Liver (tissue), 9 donors: ENCODE data around the gene COL24A1. TPM values are rescaled to one million over a fixed set of nuclear protein-coding genes. Genes with fewer than 3 reads are reported as not detected.

Experiments used
- DNase-seq: peaks from one replicate; pipeline ENCODE4 v3.0.0-alpha.2; 2017; ENCODE audit warnings: low spot score
- H3K27ac ChIP-seq, 2 donors: one replicate each; pipeline ENCODE4 v1.7.0; 2013; ENCODE audit warnings: inconsistent platforms in 2 of 2, low read length in 2 of 2, control low read depth in 1 of 2, low read depth in 1 of 2, mild to moderate bottlenecking in 1 of 2
- H3K27me3 ChIP-seq, 4 donors: one replicate each; pipeline versions ENCODE4 v1.6.1 to v1.7.0; 2013; ENCODE audit warnings: low read length in 3 of 4, inconsistent platforms in 1 of 4, mild to moderate bottlenecking in 1 of 4, moderate library complexity in 1 of 4; ENCODE audit not compliant: control insufficient read depth in 4 of 4, insufficient read depth in 4 of 4
- H3K36me3 ChIP-seq, 4 donors: one replicate each; pipeline versions ENCODE4 v1.6.1 to v1.7.0; 2013; ENCODE audit warnings: low read length in 3 of 4, mild to moderate bottlenecking in 3 of 4, low read depth in 1 of 4, moderate library complexity in 1 of 4; ENCODE audit not compliant: control insufficient read depth in 4 of 4, insufficient read depth in 3 of 4
- H3K4me1 ChIP-seq, 4 donors: one replicate each; pipeline versions ENCODE4 v1.6.1 to v1.7.0; 2013; ENCODE audit warnings: low read length in 3 of 4, mild to moderate bottlenecking in 3 of 4, moderate library complexity in 1 of 4; ENCODE audit not compliant: control insufficient read depth in 4 of 4, insufficient read depth in 4 of 4
- H3K4me3 ChIP-seq, 3 donors: one replicate each; pipeline versions ENCODE4 v1.6.1 to v1.7.0; 2013; ENCODE audit warnings: low read length in 3 of 3, control low read depth in 1 of 3, low read depth in 1 of 3, mild to moderate bottlenecking in 1 of 3
- H3K9ac ChIP-seq, 2 donors: one replicate each; pipeline ENCODE4 v1.7.0; 2013; ENCODE audit warnings: low read length in 2 of 2, mild to moderate bottlenecking in 2 of 2, moderate library complexity in 2 of 2, control low read depth in 1 of 2, low read depth in 1 of 2
- H3K9me3 ChIP-seq, 4 donors: one replicate each; pipeline versions ENCODE4 v1.6.1 to v1.7.0; 2013; ENCODE audit warnings: low read length in 3 of 4; ENCODE audit not compliant: control insufficient read depth in 4 of 4
- ATF3 ChIP-seq: IDR thresholded peaks from 2 replicates; pipeline ENCODE4 v1.6.1; 2016; ENCODE audit warnings: antibody characterized with exemption
- CTCF ChIP-seq: fragments of 150-350 bp; IDR thresholded peaks from 2 replicates; pipeline ENCODE4 v1.5.1; 2017; ENCODE audit warnings: improper control_type of control experiment, low read depth, low read length; ENCODE audit not compliant: missing input control
- EGR1 ChIP-seq, 2 donors: IDR thresholded peaks; 2 replicates each; pipeline ENCODE4 v1.6.1; 2016 to 2018; ENCODE audit warnings: antibody characterized with exemption in 2 of 2, low read depth in 2 of 2
- FOXA2 ChIP-seq: IDR thresholded peaks from 2 replicates; pipeline ENCODE4 v1.6.1; 2016; ENCODE audit warnings: antibody characterized with exemption
- GABPA ChIP-seq, 2 donors: IDR thresholded peaks in 1 of 2; conservative IDR thresholded peaks in 1 of 2; 2 replicates each; pipeline ENCODE4 v1.6.1; 2016; ENCODE audit warnings: antibody characterized with exemption in 2 of 2, mild to moderate bottlenecking in 1 of 2, moderate library complexity in 1 of 2
- HNF4A ChIP-seq, 2 donors: conservative IDR thresholded peaks; 2 replicates each; pipeline ENCODE4 v1.6.1; 2016; ENCODE audit warnings: antibody characterized with exemption in 2 of 2, mild to moderate bottlenecking in 2 of 2
- JUND ChIP-seq, 2 donors: IDR thresholded peaks; 2 replicates each; pipeline ENCODE4 v1.6.1; 2016; ENCODE audit warnings: antibody characterized with exemption in 2 of 2
- MAX ChIP-seq: IDR thresholded peaks from 2 replicates; pipeline ENCODE4 v1.6.1; 2016; ENCODE audit warnings: antibody characterized with exemption
- NR2F2 ChIP-seq: IDR thresholded peaks from 2 replicates; pipeline ENCODE4 v1.6.1; 2016; ENCODE audit warnings: antibody characterized with exemption
- RAD21 ChIP-seq, 2 donors: IDR thresholded peaks; 2 replicates each; pipeline ENCODE4 v1.6.1; 2016; ENCODE audit warnings: antibody characterized with exemption in 2 of 2, mild to moderate bottlenecking in 2 of 2
- REST ChIP-seq: IDR thresholded peaks from 2 replicates; pipeline ENCODE4 v1.6.1; 2016; ENCODE audit warnings: antibody characterized with exemption, mild to moderate bottlenecking
- SP1 ChIP-seq: IDR thresholded peaks from 2 replicates; pipeline ENCODE4 v1.6.1; 2018; ENCODE audit warnings: antibody characterized with exemption, mild to moderate bottlenecking
- ZBTB33 ChIP-seq: IDR thresholded peaks from 2 replicates; pipeline ENCODE4 v1.6.1; 2016; ENCODE audit warnings: antibody characterized with exemption
- WGBS: extraction: QIAGEN DNeasy Blood & Tissue Kit; methylation state at CpG from one replicate; pipeline ENCODE4 v1.1.7; 2013; 5-methylcytosine and 5-hydroxymethylcytosine counted together
- polyA plus RNA-seq, 2 donors: library from polyadenylated mRNA; stranded (reverse) in 1 of 2; unstranded in 1 of 2; fragments of 200-250 nt in 1 of 2; fragments of >200 nt in 1 of 2; fragmentation: Nextera tagmentation in 1 of 2; extraction: Ambion mirVana in 1 of 2; gene quantifications; one replicate each; pipeline versions ENCODE4 v1.2.1 to v1.2.3, GENCODE V29; 2013 to 2015
- total RNA-seq, 2 donors: library from RNA; depleted of rRNA; stranded (reverse); fragments of >200 nt; gene quantifications; one replicate each; pipeline ENCODE4 v1.2.3, GENCODE V29; 2014
- donor health status: healthy.
- donor health status: healthy.
- donor health status: healthy.
- donor health status: healthy.
- donor health status: healthy.

Gene COL24A1
- total and polyA plus RNA-seq, 4 donors: under 0.01 to 0.28 (median 0.01) TPM; not detected in 1

- no peak overlapping the region for H3K27ac ChIP-seq
- no peak for DNase-seq
- no peaks in the 10 kb centered on the region for H3K9me3 ChIP-seq
- no peaks in the 10 kb centered on the region for H3K36me3 ChIP-seq
- no peak for TF ChIP-seq GABPA (IDR thresholded peaks at IDR 0.05 in 1 of 2, conservative IDR thresholded peaks at IDR 0.05 in 1 of 2)
- no peak for TF ChIP-seq NR2F2
- no peak for TF ChIP-seq ZBTB33
- no peak for TF ChIP-seq JUND (IDR thresholded peaks at IDR 0.05)
- TF ChIP-seq MAX: no peak
- no peak for TF ChIP-seq FOXA2
- no peak for TF ChIP-seq HNF4A (conservative IDR thresholded peaks at IDR 0.05)
- TF ChIP-seq REST: no peak
- no peak for TF ChIP-seq EGR1 (IDR thresholded peaks at IDR 0.05; ENCODE audit: low read depth in 2 of 2)
- no peaks in the 10 kb centered on the region for H3K27me3 ChIP-seq
- no peaks in the 10 kb centered on the region for H3K4me1 ChIP-seq
- no peak overlapping the region for H3K4me3 ChIP-seq
- H3K9ac ChIP-seq: no peak overlapping the region
These were observed 298.6 kb downstream of the COL24A1 start for GRCh38 chr1:85857991-85858390.

- Histone ChIP-seq H3K9me3 (no peaks in the 10 kb centered on the region), H3K4me3 (no peak overlapping the region), H3K36me3 (no peaks in the 10 kb centered on the region), H3K9ac (no peak overlapping the region), H3K27me3 (no peaks in the 10 kb centered on the region), H3K27ac (no peak overlapping the region), H3K4me1 (no peaks in the 10 kb centered on the region)
- WGBS: 39% methylated on average over 2 of the region's 2 CpGs
- TF ChIP-seq SP1 (no peak), EGR1 (IDR thresholded peaks at IDR 0.05; ENCODE audit: low read depth in 2 of 2) (no peak), FOXA2 (no peak), NR2F2 (no peak), JUND (IDR thresholded peaks at IDR 0.05) (no peak), ATF3 (no peak), CTCF (no peak), RAD21 (IDR thresholded peaks at IDR 0.05) (no peak)
- no peak for DNase-seq
These were observed 306.3 kb downstream of the COL24A1 start for GRCh38 chr1:85850238-85850637.
